GM18909 (cell line): ENCODE data around the gene EGLN3.

Experiments used
- ATAC-seq: cut with Tn5 transposase; IDR thresholded peaks from one replicate; pipeline ENCODE4 v1.9.1; 2021; ENCODE audit warnings: mild to moderate bottlenecking; ENCODE audit not compliant: unreplicated experiment, poor library complexity

Gene EGLN3

GRCh38 chr14:33916663-33917565 is 34.0 kb downstream of the EGLN3 start:
- no peak for ATAC-seq

GRCh38 chr14:33915682-33916081 is 35.2 kb downstream of the EGLN3 start:
- no peak for ATAC-seq

- ATAC-seq, result no peak
These were observed 36.0 kb downstream of the EGLN3 start for GRCh38 chr14:33914676-33915516.

DNA sequence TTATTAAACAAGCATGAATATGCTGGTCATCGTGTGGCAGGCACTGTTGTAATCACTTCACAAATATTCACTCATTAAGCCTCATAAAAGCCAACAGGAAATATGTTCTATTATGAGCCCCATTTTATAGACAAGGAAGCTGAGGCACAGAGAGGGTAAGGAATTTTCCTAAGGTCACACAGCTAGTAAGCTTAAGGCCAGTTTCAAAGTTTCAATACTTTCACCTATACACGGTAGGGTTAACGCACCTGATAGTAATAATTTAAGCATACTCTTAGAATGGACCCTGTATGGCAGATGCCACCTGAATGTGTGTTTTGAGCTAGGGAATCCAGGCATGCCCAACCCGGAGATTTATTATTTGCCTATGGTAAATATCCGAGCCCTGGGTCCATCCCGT is 39.8 kb downstream of the EGLN3 start:
- no peak for ATAC-seq

GRCh38 chr14:33910435-33910834 is 40.4 kb downstream of the EGLN3 start:
- no peak for ATAC-seq

- no peak for ATAC-seq
These were observed 41.3 kb downstream of the EGLN3 start for GRCh38 chr14:33909380-33910084.

- ATAC-seq, result no peak
These were observed 42.2 kb downstream of the EGLN3 start for GRCh38 chr14:33908540-33909223.

DNA sequence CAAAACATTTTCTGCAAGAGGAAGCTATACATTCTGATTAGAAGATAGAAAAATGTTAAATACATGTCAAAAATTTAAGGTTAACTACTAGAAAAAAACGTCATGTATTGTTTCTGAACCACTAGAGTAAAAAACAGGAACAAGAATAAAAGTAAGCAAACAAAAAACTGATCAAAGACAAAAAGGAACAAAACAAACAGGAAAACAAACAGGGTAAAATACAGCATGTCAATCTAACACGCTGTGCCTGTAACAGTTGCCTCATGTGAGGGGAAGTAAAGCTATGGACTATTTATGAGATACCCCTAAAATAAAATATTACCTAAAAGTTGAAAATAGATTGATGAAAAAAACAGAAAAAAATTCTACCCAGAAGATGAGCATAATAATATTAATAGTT is 43.9 kb downstream of the EGLN3 start:
- no peak for ATAC-seq

- no peak for ATAC-seq
These were observed 46.3 kb downstream of the EGLN3 start for GRCh38 chr14:33904609-33905008.

DNA sequence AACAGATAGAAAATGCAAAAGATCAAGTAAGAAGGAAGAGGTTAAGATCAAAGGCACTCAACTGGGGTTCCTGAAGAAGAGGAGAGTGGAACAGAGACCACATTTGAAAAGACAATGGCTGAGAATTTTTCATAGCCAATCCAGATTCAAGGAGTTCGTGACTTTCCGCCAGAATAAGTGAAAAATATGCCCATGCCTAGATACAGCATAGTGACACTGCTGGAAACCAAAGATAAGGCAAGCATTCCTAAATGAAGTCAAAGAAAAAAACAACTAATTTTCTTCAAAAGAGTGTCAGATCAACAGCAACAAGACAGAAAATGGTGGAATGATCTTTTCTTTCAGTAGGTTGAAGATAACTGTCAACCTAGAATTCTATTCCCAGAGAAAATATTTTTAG is 47.5 kb downstream of the EGLN3 start:
- ATAC-seq, result no peak

DNA sequence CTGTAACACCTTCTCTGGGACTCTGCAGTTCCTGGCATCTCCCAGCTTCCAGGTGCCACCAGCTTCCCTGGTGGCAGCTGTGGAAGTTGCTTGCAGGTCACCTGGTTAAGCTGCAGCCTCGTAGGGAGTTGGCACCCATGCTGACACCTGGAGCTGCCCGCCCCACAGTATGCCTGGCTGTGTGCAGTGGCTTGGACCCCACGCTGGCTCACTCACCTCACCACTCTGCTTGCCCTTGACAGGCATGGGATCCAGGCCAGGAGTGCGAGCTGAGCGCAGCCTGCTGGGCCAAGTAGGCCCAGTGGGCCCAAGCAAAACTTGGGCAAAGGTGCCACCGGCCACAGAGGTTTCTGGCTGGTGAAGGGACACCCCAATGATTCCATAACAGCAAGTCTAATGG is 48.5 kb downstream of the EGLN3 start:
- no peak for ATAC-seq

DNA sequence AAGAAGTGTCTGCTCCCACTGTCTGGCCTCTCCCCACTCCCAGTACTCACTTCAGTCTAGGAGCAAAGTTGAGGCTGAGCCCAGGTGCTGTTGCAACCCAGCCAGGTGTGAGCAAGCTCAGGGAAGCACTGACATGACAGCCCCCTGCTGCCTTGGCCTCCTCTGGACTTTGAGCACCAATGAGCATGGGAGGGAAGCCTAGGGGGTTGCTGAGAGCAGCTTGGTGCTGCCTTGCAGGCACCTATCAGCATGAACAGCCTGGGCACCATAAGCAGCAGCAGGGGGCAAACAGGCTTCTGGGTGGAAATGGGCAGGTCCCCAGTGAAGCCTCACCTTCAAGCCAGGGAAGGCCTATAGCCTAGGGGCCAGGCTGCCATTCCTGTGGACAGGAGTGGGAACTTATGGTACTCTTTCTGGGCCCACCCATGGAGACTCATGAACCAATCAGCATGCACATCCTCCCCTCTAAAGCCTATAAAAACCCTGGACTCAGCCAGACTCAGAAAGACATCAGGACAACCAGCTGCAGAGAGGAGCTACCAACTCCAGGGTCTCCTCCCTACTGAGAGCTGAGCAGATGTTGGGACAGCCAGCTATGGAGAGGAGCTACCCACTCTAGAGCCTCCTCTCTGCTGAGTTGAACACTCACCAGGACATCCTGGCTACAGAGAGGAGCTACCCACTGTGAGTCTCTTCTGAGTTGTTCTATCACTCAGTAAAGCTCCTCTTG is 49.3 kb downstream of the EGLN3 start:
- ATAC-seq, result no peak

GRCh38 chr14:33900706-33901105 is 50.2 kb downstream of the EGLN3 start:
- no peak for ATAC-seq

DNA sequence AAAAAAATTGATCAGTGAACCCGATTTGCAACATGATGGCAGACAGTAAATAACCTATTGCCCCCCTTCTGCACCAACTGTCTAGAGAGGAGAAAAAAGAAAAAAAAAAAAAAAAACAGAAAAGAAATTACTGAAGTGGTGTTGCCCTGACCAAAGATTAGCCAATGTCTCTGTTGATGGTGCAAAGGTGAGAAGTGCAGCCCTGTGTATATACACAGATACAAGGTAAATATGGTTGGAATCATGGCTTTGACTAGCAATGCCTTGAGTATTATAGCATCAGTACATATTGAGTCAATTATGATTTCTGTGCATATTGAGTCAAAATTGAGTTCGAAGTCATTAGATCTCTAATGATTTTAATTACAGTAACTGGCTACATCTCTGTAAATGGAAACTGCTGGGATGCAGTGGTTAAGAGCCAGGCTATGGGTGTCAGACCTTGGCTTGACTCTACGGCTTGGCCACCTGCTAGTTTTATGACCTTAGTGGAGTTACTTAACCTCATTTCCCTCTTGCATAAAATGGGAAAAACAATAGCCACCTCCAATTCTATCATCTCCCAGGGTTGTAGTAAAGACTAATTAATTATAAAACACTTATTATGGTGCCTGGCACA is 51.0 kb downstream of the EGLN3 start:
- ATAC-seq, result no peak

GRCh38 chr14:33897878-33898535 is 52.9 kb downstream of the EGLN3 start:
- no peak for ATAC-seq

- no peak for ATAC-seq
These were observed 53.5 kb downstream of the EGLN3 start for GRCh38 chr14:33897382-33897781.

DNA sequence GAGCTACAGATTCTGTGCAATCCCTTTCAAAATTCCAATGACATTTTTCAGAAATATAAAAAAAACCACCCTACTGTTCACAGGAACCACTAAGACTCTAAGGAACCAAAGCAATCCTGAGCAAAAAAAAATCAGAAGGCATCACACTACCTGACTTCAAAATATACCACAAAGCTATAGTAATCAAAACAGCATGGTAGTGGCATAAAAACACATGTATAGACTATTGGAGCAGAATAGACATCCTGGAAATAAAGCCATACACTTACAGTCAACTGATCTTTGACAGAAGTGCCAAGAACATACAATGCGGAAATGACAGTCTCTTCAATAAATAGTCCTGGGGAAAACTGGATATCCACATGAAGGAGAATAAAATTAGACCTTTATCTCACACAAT is 56.5 kb downstream of the EGLN3 start:
- ATAC-seq, result no peak

DNA sequence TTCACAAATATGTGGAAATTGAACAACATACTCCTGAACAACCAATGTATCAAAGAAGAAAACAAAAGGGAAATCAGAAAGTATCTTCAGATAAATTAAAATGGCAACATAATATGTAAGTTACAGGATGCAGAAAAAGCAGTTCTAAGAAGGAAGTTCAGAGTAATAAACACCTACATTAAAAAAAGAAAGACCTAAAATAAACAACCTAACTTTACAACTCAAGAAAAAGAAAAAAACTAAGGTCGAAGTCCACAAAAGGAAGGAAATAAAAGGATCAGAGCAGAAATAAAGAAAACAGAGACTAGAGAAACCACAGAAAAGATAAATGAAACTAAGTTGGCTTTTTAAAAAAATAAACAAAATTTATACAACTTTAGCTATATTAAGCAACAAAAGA is 59.2 kb downstream of the EGLN3 start:
- no peak for ATAC-seq

DNA sequence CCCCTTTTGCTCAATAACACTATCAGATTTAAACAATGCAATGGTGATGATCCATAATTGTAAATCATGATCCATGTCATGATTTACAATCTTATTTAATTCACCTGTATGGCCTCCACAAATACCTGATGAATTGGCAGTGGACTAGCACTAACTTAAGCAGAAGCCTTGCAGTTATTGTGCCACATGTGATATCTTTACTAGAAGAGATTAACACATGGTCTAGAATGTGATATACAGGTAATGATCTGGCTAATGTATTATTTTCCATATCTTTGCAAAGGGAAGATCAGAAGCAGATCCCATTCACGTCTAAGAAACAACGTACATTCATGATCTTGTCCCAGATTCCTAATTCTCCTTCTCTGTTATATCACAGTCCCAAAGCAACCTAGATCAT is 66.0 kb downstream of the EGLN3 start:
- ATAC-seq, result no peak
